SU-DHL-6 (cell line): ENCODE data around the gene SREBF2.
A peak's percentile ranks its signal among the peaks of the same experiment; 100 is the strongest.

Experiments
- H2AFZ ChIP-seq: fragments of 200-600 bp; sonication (generic); 2 replicates; pipeline ENCODE4 v1.6.1; 2014; ENCODE audit warnings: low read depth, mild to moderate bottlenecking, moderate library complexity, mixed read lengths, antibody characterized with exemption, low read length; ENCODE audit not compliant: severe bottlenecking
- H3F3A ChIP-seq: fragments of 200-600 bp; shearing (Covaris generic); 2 replicates; pipeline ENCODE4 v1.6.0; 2016; ENCODE audit warnings: antibody characterized with exemption, mild to moderate bottlenecking; ENCODE audit not compliant: insufficient read depth
- H3K27ac ChIP-seq: fragments of 200-600 bp; sonication (generic); 2 replicates; pipeline ENCODE4 v1.5.1; 2016; ENCODE audit warnings: low read depth, mild to moderate bottlenecking, low read length, moderate library complexity, mixed read lengths
- H3K27me3 ChIP-seq: fragments of 200-600 bp; sonication (generic), shearing (Covaris generic); 2 replicates; pipeline ENCODE4 v1.6.0; 2014; ENCODE audit warnings: mild to moderate bottlenecking, low read length
- H3K36me3 ChIP-seq: fragments of 200-600 bp; sonication (generic); 2 replicates; pipeline ENCODE4 v1.6.1; 2014; ENCODE audit warnings: mild to moderate bottlenecking, low read length, mixed read lengths
- H3K4me2 ChIP-seq: fragments of 300-600, 200-600 bp; shearing (Covaris generic), sonication (generic); 2 replicates; pipeline ENCODE4 v1.6.0; 2014; ENCODE audit warnings: low read length, low read depth, mild to moderate bottlenecking; ENCODE audit not compliant: poor library complexity, severe bottlenecking
- H3K4me3 ChIP-seq: fragments of 200-600 bp; sonication (generic); 2 replicates; pipeline ENCODE4 v1.5.1; 2014; ENCODE audit warnings: antibody characterized with exemption, low read length, mild to moderate bottlenecking, mixed read lengths; ENCODE audit not compliant: insufficient read depth, poor library complexity, severe bottlenecking
- H3K79me2 ChIP-seq: fragments of 200-600 bp; sonication (generic); 2 replicates; pipeline ENCODE4 v1.6.1; 2014; ENCODE audit warnings: mild to moderate bottlenecking, low read length, moderate library complexity; ENCODE audit not compliant: insufficient read depth
- H3K9ac ChIP-seq: fragments of 200-600 bp; sonication (generic); 2 replicates; pipeline ENCODE4 v1.7.0; 2014; ENCODE audit warnings: mild to moderate bottlenecking, low read length
- H3K9me2 ChIP-seq: fragments of 200-600 bp; sonication (generic); replicated peaks from 2 replicates; pipeline ENCODE4 v1.6.1; 2014; ENCODE audit warnings: low read length; ENCODE audit not compliant: insufficient read depth
- H3K9me3 ChIP-seq: fragments of 200-600 bp; sonication (generic); 2 replicates; pipeline ENCODE4 v1.6.1; 2014; ENCODE audit warnings: low read length, mixed read lengths; ENCODE audit not compliant: insufficient read depth
- H4K20me1 ChIP-seq: fragments of 200-600 bp; sonication (generic); 2 replicates; pipeline ENCODE4 v1.6.1; 2014; ENCODE audit warnings: low read depth, mild to moderate bottlenecking, antibody characterized with exemption, low read length, moderate library complexity, mixed read lengths
- CTCF ChIP-seq: fragments of 200-600 bp; sonication (generic); IDR thresholded peaks from one replicate; pipeline ENCODE4 v1.5.1; 2017; ENCODE audit warnings: antibody characterized with exemption, mild to moderate bottlenecking, low read length, moderate library complexity; ENCODE audit not compliant: insufficient read depth, poor library complexity, severe bottlenecking
- EZH2phosphoT487 ChIP-seq: fragments of 200-600 bp; sonication (generic), shearing (Covaris generic); conservative IDR thresholded peaks from 2 replicates; pipeline ENCODE4 v1.6.1; 2018; ENCODE audit warnings: mild to moderate bottlenecking, antibody characterized with exemption, low read length, moderate library complexity, mixed read lengths

SREBF2 gene

GRCh38 chr22:41935015-41935351 lies 102.1 kb downstream of the SREBF2 start:
- TF ChIP-seq EZH2phosphoT487, result no peak
- H2AFZ ChIP-seq, result no peak overlapping the region
- H3K79me2 ChIP-seq, result no peaks in the 10 kb centered on the region; the same call in 1 of the 2 replicates
- no peak overlapping the region for H3K4me2 ChIP-seq
- H3K36me3 ChIP-seq, result no peaks in the 10 kb centered on the region
- no peak overlapping the region for H3K9ac ChIP-seq
- no peaks in the 10 kb centered on the region for H3K9me2 ChIP-seq
- no peak overlapping the region for H3K4me3 ChIP-seq
- H3K27ac ChIP-seq, result peak overlapping the region; percentile 93
- no peaks in the 10 kb centered on the region for H3K9me3 ChIP-seq
- peaks cover 43% of the 10 kb centered on the region for H3F3A ChIP-seq
- H4K20me1 ChIP-seq, result no peaks in the 10 kb centered on the region
- H3K27me3 ChIP-seq, result no peaks in the 10 kb centered on the region

GRCh38 chr22:41935509-41935908 lies 102.6 kb downstream of the SREBF2 start:
- Histone ChIP-seq H3K27me3 (no peaks in the 10 kb centered on the region), H3K4me3 (no peak overlapping the region), H2AFZ (no peak overlapping the region), H3F3A (peaks cover 48% of the 10 kb centered on the region), H3K27ac (peak overlapping the region; percentile 93), H3K79me2 (no peaks in the 10 kb centered on the region; the same call in 1 of the 2 replicates), H3K4me2 (peak overlapping the region; percentile 52), H3K9me2 (no peaks in the 10 kb centered on the region), H3K9me3 (no peaks in the 10 kb centered on the region), H4K20me1 (no peaks in the 10 kb centered on the region), H3K9ac (peak overlapping the region; percentile 47), H3K36me3 (no peaks in the 10 kb centered on the region)
- TF ChIP-seq EZH2phosphoT487 (no peak), CTCF (no peak)

- Histone ChIP-seq H3K36me3 (0 out of 2 replicates have a peak, but pooled peaks cover 6% of the 10 kb centered on the region), H3K9me2 (no peaks in the 10 kb centered on the region), H3K4me2 (peak overlapping the region; percentile 40), H3K9ac (peak overlapping the region; percentile 27), H3K79me2 (no peaks in the 10 kb centered on the region; the same call in 1 of the 2 replicates), H3F3A (peaks cover 61% of the 10 kb centered on the region), H4K20me1 (no peaks in the 10 kb centered on the region), H3K9me3 (no peaks in the 10 kb centered on the region), H3K4me3 (no peak overlapping the region), H3K27me3 (no peaks in the 10 kb centered on the region), H2AFZ (no peak overlapping the region), H3K27ac (peak overlapping the region; percentile 93)
- TF ChIP-seq EZH2phosphoT487 (no peak), CTCF (no peak)
Observed at GRCh38 chr22:41936894-41937169, 103.9 kb downstream of the SREBF2 start.

- peaks cover 77% of the 10 kb centered on the region for H3F3A ChIP-seq
- H3K9me3 ChIP-seq, result no peaks in the 10 kb centered on the region
- peaks cover 9% of the 10 kb centered on the region for H3K79me2 ChIP-seq
- H3K4me3 ChIP-seq, result peak overlapping the region; percentile 9
- no peaks in the 10 kb centered on the region for H3K27me3 ChIP-seq
- H3K9ac ChIP-seq, result peak overlapping the region; percentile 51
- peaks cover 14% of the 10 kb centered on the region for H3K36me3 ChIP-seq
- no peak for TF ChIP-seq EZH2phosphoT487
- TF ChIP-seq CTCF, result no peak
- peak overlapping the region; percentile 93 for H3K27ac ChIP-seq
- peak overlapping the region; percentile 57 for H3K4me2 ChIP-seq
- no peak overlapping the region for H2AFZ ChIP-seq
- H4K20me1 ChIP-seq, result no peaks in the 10 kb centered on the region
- H3K9me2 ChIP-seq, result no peaks in the 10 kb centered on the region
Observed at GRCh38 chr22:41939981-41940831, 107.3 kb downstream of the SREBF2 start.
